Uterus (tissue), 2 donors: Measurements from ENCODE around the gene CDH22.

Experiments used
- CTCF ChIP-seq, 4 experiments: fragments of 200-600 bp in 2 of 4; fragments of 450-650 bp in 2 of 4; sonication (generic) in 2 of 4; IDR thresholded peaks; one replicate each; pipeline ENCODE4 v1.5.1; 2016 to 2019; ENCODE audit warnings: antibody characterized with exemption in 4 of 4, mild to moderate bottlenecking in 2 of 4, moderate library complexity in 1 of 4
- POLR2A ChIP-seq, 2 donors: fragments of 450-650 bp; IDR thresholded peaks; one replicate each; pipeline ENCODE4 v1.6.1; 2016; ENCODE audit warnings: antibody characterized with exemption in 2 of 2, mild to moderate bottlenecking in 1 of 2, moderate library complexity in 1 of 2

- TF ChIP-seq CTCF (IDR thresholded peaks at IDR 0.05) (no peak), POLR2A (IDR thresholded peaks at IDR 0.05) (no peak)
Observed at GRCh38 chr20:46183768-46184167, 124.5 kb downstream of the CDH22 start.
